SK-N-SH (cell line): ENCODE data around the gene NEK3.

Experiments used
- EP300 ChIP-seq, 2 experiments: IDR thresholded peaks; 2 replicates each; pipeline versions ENCODE4 v1.4.0 to v1.6.1; 2012; ENCODE audit warnings: borderline replicate concordance in 1 of 2, low read depth in 1 of 2, low read length in 1 of 2
- EZH2phosphoT487 ChIP-seq: fragments of 200-600 bp; sonication (generic); IDR thresholded peaks from 2 replicates; pipeline ENCODE4 v1.6.1; 2017; ENCODE audit warnings: low read depth, mixed run types, mild to moderate bottlenecking, antibody characterized with exemption, moderate library complexity, borderline replicate concordance
- FOXJ3 ChIP-seq: sonication (generic); formaldehyde crosslinking; IDR thresholded peaks from 2 replicates; pipeline ENCODE4 v1.5.1; 2020; ENCODE audit warnings: mild to moderate bottlenecking, missing genetic modification reagents
- RCOR1 ChIP-seq: fragments of 150-350 bp; IDR thresholded peaks from 2 replicates; pipeline ENCODE4 v1.6.1; 2017; ENCODE audit warnings: antibody characterized with exemption, low read length
- YY1 ChIP-seq: IDR thresholded peaks from 2 replicates; pipeline ENCODE4 v1.4.0; 2012; ENCODE audit warnings: low read depth, mild to moderate bottlenecking
- TF ChIP-seq, protein P1 (sequence below): fragments of 200-600 bp; sonication (generic); IDR thresholded peaks from 2 replicates; pipeline ENCODE4 v1.6.1; 2017; ENCODE audit warnings: antibody characterized with exemption, mild to moderate bottlenecking, moderate library complexity
- TF ChIP-seq, protein P2 (sequence below): IDR thresholded peaks from 2 replicates; pipeline ENCODE4 v1.4.0; 2012; ENCODE audit warnings: low read depth
- TF ChIP-seq, protein P3 (sequence below): IDR thresholded peaks from 2 replicates; pipeline ENCODE4 v1.4.0; 2012; ENCODE audit warnings: low read depth, borderline replicate concordance
- TF ChIP-seq, protein P4 (sequence below): IDR thresholded peaks from 2 replicates; pipeline ENCODE4; 2012

DNA sequence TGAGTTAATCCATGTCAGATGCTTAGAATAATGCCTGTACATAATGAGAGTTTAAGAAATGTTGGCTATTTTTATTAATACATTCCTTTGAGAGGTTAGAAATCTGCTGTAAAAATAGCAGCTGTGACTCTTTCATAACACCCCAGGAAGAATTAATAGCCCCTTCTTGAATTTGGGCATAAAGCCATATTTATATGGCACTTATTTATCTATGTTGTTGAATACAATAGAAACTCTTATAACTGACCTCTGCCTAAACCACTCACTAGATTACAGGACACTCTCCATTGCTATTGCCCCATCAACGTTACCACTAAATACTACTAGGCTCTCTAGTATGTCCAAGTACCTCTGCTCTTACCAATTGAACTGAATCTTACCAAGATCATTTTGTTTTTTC is 46.8 kb downstream of the NEK3 start:
- TF ChIP-seq, protein P1, sequence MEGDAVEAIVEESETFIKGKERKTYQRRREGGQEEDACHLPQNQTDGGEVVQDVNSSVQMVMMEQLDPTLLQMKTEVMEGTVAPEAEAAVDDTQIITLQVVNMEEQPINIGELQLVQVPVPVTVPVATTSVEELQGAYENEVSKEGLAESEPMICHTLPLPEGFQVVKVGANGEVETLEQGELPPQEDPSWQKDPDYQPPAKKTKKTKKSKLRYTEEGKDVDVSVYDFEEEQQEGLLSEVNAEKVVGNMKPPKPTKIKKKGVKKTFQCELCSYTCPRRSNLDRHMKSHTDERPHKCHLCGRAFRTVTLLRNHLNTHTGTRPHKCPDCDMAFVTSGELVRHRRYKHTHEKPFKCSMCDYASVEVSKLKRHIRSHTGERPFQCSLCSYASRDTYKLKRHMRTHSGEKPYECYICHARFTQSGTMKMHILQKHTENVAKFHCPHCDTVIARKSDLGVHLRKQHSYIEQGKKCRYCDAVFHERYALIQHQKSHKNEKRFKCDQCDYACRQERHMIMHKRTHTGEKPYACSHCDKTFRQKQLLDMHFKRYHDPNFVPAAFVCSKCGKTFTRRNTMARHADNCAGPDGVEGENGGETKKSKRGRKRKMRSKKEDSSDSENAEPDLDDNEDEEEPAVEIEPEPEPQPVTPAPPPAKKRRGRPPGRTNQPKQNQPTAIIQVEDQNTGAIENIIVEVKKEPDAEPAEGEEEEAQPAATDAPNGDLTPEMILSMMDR: no peak
- TF ChIP-seq FOXJ3 (CRISPR knock-in tag) (no peak), EZH2phosphoT487 (no peak), RCOR1 (no peak), EP300 (IDR thresholded peaks at IDR 0.05; ENCODE audit: borderline replicate concordance in 1 of 2, low read depth in 1 of 2, low read length in 1 of 2) (no peak), YY1 (no peak)
- TF ChIP-seq, protein P2, sequence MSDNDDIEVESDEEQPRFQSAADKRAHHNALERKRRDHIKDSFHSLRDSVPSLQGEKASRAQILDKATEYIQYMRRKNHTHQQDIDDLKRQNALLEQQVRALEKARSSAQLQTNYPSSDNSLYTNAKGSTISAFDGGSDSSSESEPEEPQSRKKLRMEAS: no peak
- TF ChIP-seq, protein P3, sequence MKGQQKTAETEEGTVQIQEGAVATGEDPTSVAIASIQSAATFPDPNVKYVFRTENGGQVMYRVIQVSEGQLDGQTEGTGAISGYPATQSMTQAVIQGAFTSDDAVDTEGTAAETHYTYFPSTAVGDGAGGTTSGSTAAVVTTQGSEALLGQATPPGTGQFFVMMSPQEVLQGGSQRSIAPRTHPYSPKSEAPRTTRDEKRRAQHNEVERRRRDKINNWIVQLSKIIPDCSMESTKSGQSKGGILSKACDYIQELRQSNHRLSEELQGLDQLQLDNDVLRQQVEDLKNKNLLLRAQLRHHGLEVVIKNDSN: no peak
- TF ChIP-seq, protein P4, sequence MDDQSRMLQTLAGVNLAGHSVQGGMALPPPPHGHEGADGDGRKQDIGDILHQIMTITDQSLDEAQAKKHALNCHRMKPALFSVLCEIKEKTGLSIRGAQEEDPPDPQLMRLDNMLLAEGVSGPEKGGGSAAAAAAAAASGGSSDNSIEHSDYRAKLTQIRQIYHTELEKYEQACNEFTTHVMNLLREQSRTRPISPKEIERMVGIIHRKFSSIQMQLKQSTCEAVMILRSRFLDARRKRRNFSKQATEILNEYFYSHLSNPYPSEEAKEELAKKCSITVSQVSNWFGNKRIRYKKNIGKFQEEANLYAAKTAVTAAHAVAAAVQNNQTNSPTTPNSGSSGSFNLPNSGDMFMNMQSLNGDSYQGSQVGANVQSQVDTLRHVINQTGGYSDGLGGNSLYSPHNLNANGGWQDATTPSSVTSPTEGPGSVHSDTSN: no peak
